GM12875 (cell line): ENCODE data around the gene PRM3.

ENCODE experiments used
- H3K4me3 ChIP-seq: one replicate; pipeline ENCODE4 v1.5.1; 2011; ENCODE audit warnings: low read depth, low read length, control low read depth
- TF ChIP-seq, protein P1 (sequence below): IDR thresholded peaks from 2 replicates; pipeline ENCODE4 v1.5.1; 2011; ENCODE audit warnings: low read depth, mild to moderate bottlenecking, control low read depth, inconsistent platforms, low read length, moderate library complexity, borderline replicate concordance; ENCODE audit not compliant: insufficient read depth

PRM3 gene

DNA sequence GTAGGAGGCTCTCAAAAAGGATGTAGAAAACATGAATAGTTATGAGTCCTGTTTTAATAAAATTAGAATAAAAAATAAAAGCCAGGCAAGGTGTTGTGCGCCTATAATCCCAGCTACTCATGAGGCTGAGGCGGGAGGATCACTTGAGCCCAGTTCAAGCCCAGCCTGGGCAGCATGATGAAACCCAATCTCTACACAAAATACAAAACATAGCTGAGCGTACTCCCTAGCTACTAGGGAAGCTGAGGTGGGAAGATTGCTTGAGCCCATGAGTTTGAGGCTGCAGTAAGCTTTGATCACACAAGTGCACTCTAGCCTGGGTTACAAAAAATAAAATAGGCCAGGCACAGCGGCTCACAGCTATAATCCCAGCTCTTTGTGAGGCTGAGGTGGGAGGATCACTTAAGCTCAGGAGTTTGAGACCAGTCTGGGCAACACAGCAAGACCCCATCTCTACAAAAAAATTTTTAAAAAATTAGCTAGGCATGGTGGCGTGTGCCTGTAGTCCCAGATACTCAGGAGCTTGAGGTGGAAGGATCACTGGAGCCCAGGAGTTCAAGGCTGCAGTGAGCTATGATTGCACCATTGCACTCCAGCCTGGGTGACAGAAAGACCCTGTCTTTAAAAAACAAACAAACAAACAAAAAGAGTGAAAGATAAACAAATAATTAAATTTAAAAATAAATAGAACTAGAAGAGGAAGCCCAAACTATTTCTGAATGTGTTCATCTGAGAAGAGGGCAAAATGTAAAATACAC lies 24.9 kb upstream of the PRM3 start:
- H3K4me3 ChIP-seq: no peak overlapping the region
- TF ChIP-seq, protein P1, sequence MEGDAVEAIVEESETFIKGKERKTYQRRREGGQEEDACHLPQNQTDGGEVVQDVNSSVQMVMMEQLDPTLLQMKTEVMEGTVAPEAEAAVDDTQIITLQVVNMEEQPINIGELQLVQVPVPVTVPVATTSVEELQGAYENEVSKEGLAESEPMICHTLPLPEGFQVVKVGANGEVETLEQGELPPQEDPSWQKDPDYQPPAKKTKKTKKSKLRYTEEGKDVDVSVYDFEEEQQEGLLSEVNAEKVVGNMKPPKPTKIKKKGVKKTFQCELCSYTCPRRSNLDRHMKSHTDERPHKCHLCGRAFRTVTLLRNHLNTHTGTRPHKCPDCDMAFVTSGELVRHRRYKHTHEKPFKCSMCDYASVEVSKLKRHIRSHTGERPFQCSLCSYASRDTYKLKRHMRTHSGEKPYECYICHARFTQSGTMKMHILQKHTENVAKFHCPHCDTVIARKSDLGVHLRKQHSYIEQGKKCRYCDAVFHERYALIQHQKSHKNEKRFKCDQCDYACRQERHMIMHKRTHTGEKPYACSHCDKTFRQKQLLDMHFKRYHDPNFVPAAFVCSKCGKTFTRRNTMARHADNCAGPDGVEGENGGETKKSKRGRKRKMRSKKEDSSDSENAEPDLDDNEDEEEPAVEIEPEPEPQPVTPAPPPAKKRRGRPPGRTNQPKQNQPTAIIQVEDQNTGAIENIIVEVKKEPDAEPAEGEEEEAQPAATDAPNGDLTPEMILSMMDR: no peak

DNA sequence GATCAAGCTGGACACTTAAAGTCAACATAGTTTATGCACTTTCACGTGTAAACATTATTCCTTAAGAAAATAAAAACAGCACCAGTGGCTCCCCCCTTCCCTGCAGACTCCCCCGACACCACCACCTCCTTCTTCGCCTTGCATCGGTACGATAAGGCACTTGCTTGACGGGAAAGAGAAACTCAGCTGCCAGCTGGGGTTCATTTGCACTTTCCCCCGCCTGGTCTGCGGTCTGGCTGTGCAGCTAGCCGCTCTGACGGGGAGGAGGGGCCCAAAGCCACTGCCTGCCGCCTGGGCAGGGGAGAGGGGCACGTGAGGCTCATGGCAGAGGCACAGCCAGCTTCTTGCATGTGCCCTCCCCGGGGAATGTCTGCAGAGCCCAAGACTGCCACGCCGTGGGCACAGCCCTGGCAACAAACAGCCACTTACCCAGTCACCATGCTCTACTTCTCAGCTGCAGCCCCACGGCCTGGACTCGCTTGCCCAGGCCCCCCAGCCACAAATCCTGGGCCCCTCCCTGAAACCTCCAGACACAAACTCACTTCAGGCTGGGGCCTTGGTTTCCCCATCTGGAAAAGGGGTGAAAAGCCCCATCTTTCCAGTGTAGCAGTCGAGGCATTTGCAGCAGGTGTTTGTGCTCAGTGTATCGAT lies 24.2 kb upstream of the PRM3 start:
- H3K4me3 ChIP-seq: no peak overlapping the region
- TF ChIP-seq, protein P1: no peak

DNA sequence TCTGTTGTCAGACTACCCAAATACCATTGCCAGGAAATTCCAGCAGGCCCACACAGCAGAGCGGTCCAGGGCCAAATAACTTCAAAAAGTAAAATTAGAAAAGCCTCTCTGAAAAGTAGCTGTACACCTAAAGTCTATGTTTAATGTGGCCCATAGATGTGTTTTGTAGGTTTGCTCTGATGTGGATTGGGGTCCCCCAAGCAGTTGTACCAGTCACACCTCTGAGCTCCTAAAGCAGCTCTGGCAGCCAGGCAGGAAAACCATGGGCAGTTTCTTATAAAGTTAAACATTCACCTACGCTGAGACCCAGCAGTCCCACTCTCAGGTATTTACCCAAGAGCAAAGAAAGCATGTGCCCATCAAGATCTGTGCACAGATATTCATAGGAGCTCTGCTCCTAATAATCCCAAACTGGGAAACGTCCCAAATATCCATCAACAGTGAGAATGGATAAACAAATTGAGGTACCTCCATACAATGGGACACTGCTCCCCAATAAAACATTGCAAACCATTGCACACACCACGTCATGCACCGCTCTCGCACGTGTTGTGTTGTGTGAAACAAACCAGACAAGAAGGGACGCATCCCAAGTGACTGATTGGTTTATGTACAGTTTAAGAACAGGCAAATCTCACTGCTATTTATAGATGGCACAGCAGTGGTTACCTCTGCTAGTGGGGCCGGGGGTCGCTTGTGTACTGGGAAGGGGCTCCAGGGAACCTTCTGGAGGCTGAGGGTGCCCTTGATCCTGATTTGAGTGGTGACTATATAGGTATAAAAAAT lies 23.5 kb upstream of the PRM3 start:
- no peak overlapping the region for H3K4me3 ChIP-seq
- TF ChIP-seq, protein P1: no peak

DNA sequence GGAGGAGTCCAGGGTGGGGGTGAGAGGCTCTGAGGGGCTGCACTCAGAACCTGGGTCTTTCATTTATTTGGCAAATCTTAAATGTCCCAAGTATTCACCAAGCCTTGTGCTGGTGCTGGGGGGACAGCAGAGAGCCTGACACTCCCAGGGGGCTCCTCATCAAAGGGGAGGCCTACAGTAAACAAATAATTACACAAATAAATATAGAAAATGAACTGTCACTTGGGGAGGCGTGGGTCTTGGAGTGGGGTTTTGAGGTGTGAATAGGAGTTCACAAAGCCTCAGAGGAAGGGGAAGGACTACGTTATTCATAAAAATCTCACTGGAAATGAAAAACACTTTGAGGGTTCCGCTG lies 22.9 kb upstream of the PRM3 start:
- TF ChIP-seq, protein P1: no peak
- H3K4me3 ChIP-seq: no peak overlapping the region

DNA sequence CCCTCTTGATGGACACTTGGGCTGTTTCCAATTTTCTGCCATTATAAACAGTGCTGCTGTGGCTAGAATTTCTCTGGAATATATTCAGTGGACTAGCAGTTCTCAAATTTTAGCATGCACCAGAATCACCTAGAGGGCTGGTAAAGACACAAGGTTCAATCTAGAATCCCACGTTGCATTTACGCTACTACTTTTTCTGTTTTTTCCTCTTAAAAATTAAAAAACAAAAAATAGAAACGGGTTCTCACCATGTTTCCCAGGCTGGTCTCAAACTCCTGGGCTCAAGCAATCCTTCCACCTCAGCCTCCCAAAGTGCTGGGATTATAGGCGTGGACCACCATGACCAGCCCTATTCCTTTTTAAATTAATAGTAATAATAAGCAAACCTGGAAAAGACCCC lies 22.2 kb upstream of the PRM3 start:
- no peak overlapping the region for H3K4me3 ChIP-seq
- TF ChIP-seq, protein P1: no peak

DNA sequence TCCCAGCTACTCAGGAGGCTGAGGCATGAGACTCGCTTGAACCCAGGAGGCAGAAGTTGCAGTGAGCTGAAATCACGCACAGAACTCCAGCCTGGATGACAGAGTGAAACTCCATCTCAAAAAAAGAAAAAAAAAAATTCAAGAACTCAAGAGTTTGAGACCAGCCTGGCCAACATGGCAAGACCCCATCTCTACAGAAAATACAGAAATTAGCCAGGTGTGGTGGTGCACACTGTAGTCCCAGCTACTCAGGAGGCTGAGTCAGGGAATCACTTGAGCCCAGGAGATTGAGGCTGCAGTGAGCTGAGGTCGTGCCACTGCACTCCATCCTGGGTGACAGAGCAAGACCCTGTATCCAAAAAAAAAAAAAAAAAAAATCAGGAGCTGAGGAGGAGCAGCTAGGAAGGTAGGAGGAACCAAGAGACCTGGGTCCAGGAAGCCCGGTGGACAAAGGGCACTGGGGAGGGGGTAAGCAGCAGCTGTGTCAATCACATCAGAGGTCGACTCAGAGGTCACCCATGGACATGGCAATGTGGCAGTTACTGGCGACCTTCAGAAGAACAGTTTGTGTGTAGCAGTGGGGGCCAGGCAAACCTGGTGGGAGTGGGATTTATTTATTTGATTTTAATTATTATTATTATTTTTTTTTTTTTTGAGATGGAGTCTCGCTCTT lies 18.8 kb upstream of the PRM3 start:
- H3K4me3 ChIP-seq: no peak overlapping the region
- TF ChIP-seq, protein P1: no peak
